Right lobe of liver (tissue), 6 donors: ENCODE measurements around the gene SPAG16. TPM values are rescaled to one million over a fixed set of nuclear protein-coding genes. Genes with fewer than 3 reads are reported as not detected.
"Not testable (repeated sequence)": the region's sequence is repeated elsewhere in the genome, so short reads cannot be mapped to it uniquely, and the experiment has no call there.

Source experiments
- ATAC-seq, 4 donors: fragments of 200-7000 bp; cut with Tn5 transposase; one replicate each; pipeline ENCODE4 v1.9.1; 2020; ENCODE audit warnings: mild to moderate bottlenecking in 4 of 4, moderate library complexity in 4 of 4
- DNase-seq, 3 donors: peaks; one replicate each; pipeline ENCODE4 v3.0.0-alpha.2; 2020
- H3K27ac ChIP-seq, 3 donors: fragments of 200-600 bp; one replicate each; pipeline ENCODE4 v1.8.0; 2022
- H3K27me3 ChIP-seq, 2 donors: fragments of 200-600 bp; one replicate each; pipeline ENCODE4 v1.8.0; 2022
- H3K36me3 ChIP-seq, 4 donors: fragments of 200-600 bp; sonication (generic) in 1 of 4; one replicate each; pipeline versions ENCODE4 v1.5.1 to v1.8.0; 2017 to 2022; ENCODE audit warnings: control low read depth in 1 of 4
- H3K4me1 ChIP-seq, 4 donors: fragments of 200-600 bp; sonication (generic) in 1 of 4; one replicate each; pipeline versions ENCODE4 v1.5.1 to v1.8.0; 2017 to 2022; ENCODE audit warnings: control low read depth in 1 of 4
- H3K4me3 ChIP-seq, 3 donors: fragments of 200-600 bp; one replicate each; pipeline ENCODE4 v1.8.0; 2022
- H3K9me3 ChIP-seq, 4 donors: fragments of 200-600 bp; sonication (generic) in 1 of 4; one replicate each; pipeline versions ENCODE4 v1.5.1 to v1.8.0; 2017 to 2022; ENCODE audit warnings: control low read depth in 1 of 4
- CTCF ChIP-seq, 4 donors: fragments of 200-600 bp in 3 of 4; fragments of 450-650 bp in 1 of 4; IDR thresholded peaks; one replicate each; pipeline versions ENCODE4 v1.5.1 to v1.8.0; 2016 to 2022; ENCODE audit warnings: antibody characterized with exemption in 4 of 4, mild to moderate bottlenecking in 2 of 4
- POLR2A ChIP-seq: fragments of 450-650 bp; IDR thresholded peaks from one replicate; pipeline ENCODE4 v1.6.1; 2017; ENCODE audit warnings: antibody characterized with exemption, mild to moderate bottlenecking
- WGBS: methylation state at CpG from one replicate; pipeline ENCODE4 v1.1.6; 2018; ENCODE audit warnings: low coverage, low lambda C conversion rate; ENCODE audit not compliant: insufficient coverage; ENCODE audit errors: missing lambda C conversion rate; 5-methylcytosine and 5-hydroxymethylcytosine counted together
- intact Hi-C, 2 donors: fragments of 100-400 bp; cut with DNase I; formaldehyde crosslinking; loops; one replicate each; pipeline versions ENCODE4 v1.11.2 to v1.14.1; 2022
- total RNA-seq, 6 experiments: library from RNA; depleted of rRNA in 2 of 6; stranded (reverse); fragments of >200 nt in 2 of 6; fragmentation: NEBNext Ultra II Directional in 3 of 6; extraction: Animal tissue kit (Norgen Biotek cat#: 25700) in 3 of 6; gene quantifications; one replicate each; pipeline versions ENCODE4 v1.1.0 to v1.2.4, GENCODE V29; 2016 to 2023
- donor health status: DM: no; HTN: yes; CAD: no.
- donor health status: DM: no; HTN: no; CAD: no.
- donor health status: DM: no; HTN: no; CAD: no.
- donor health status: DM: no; HTN: yes; CAD: no.
- donor health status: DM: no; HTN: yes; CAD: no.

Gene SPAG16
- total RNA-seq, 6 experiments from 2014 or later: 7.2 to 15.3 (median 9.0) TPM

GRCh38 chr2:213688133-213688532, 403.9 kb downstream of the SPAG16 start:
- Histone ChIP-seq H3K27me3 (no peaks in the 10 kb centered on the region), H3K4me3 (no peak overlapping the region), H3K9me3 (no peaks in the 10 kb centered on the region), H3K36me3 (no peaks in the 10 kb centered on the region), H3K27ac (no peak overlapping the region), H3K4me1 (no peaks in the 10 kb centered on the region)
- intact Hi-C loops: no loop called here
- DNase-seq: no peak
- no peak for ATAC-seq
- no peak for TF ChIP-seq POLR2A

GRCh38 chr2:213688825-213689224, 404.6 kb downstream of the SPAG16 start:
- H3K4me1 ChIP-seq, intact Hi-C loops, DNase-seq, ATAC-seq, H3K27me3 ChIP-seq, H3K36me3 ChIP-seq, H3K4me3 ChIP-seq, H3K9me3 ChIP-seq, H3K27ac ChIP-seq: not testable (repeated sequence)
- WGBS: 50% methylated on average over 1 of the region's 3 CpGs

- Histone ChIP-seq H3K27me3 (no peaks in the 10 kb centered on the region), H3K27ac (no peak overlapping the region)
- TF ChIP-seq CTCF (IDR thresholded peaks at IDR 0.05): no peak
- TF ChIP-seq POLR2A: no peak
Measured at GRCh38 chr2:213689585-213689984, 405.3 kb downstream of the SPAG16 start.

GRCh38 chr2:213691351-213691750, 407.1 kb downstream of the SPAG16 start:
- H3K4me3 ChIP-seq: no peak overlapping the region
- ATAC-seq (no peak), DNase-seq (no peak)
- TF ChIP-seq POLR2A (no peak), CTCF (IDR thresholded peaks at IDR 0.05) (no peak)
- H3K27me3 ChIP-seq: no peaks in the 10 kb centered on the region
- no peak overlapping the region for H3K27ac ChIP-seq
- no peaks in the 10 kb centered on the region for H3K4me1 ChIP-seq
- no peaks in the 10 kb centered on the region for H3K36me3 ChIP-seq
- H3K9me3 ChIP-seq: no peaks in the 10 kb centered on the region
- intact Hi-C loops: no loop called here

More at GRCh38 chr2:213689585-213689984, 405.3 kb downstream of the SPAG16 start:
- DNase-seq: no peak
- 33% methylated on average over 1 of the region's 1 CpG for WGBS
- H3K9me3 ChIP-seq: no peaks in the 10 kb centered on the region
- no peaks in the 10 kb centered on the region for H3K4me1 ChIP-seq
- ATAC-seq: no peak
- H3K4me3 ChIP-seq: no peak overlapping the region
- H3K36me3 ChIP-seq: no peaks in the 10 kb centered on the region
- intact Hi-C loops: no loop called here

GRCh38 chr2:213696442-213696841, 412.2 kb downstream of the SPAG16 start:
- no peak for TF ChIP-seq POLR2A
- TF ChIP-seq CTCF (IDR thresholded peaks at IDR 0.05): no peak
- no peak overlapping the region for H3K4me3 ChIP-seq
- no peaks in the 10 kb centered on the region for H3K27me3 ChIP-seq
- ATAC-seq (no peak), DNase-seq (no peak)
- H3K4me1 ChIP-seq: no peaks in the 10 kb centered on the region
- no peaks in the 10 kb centered on the region for H3K36me3 ChIP-seq
- no peaks in the 10 kb centered on the region for H3K9me3 ChIP-seq
- no peak overlapping the region for H3K27ac ChIP-seq
- intact Hi-C loops: no loop called here

GRCh38 chr2:213701365-213701764, 417.1 kb downstream of the SPAG16 start:
- DNase-seq, H3K27me3 ChIP-seq, intact Hi-C loops, H3K9me3 ChIP-seq, H3K4me3 ChIP-seq, ATAC-seq, H3K36me3 ChIP-seq, H3K4me1 ChIP-seq, H3K27ac ChIP-seq: not testable (repeated sequence)
- WGBS: 80% methylated on average over 1 of the region's 18 CpGs
